Sigmoid colon (tissue), 4 donors: ENCODE data around the gene ELAC2.

Source experiments
- CTCF ChIP-seq, 4 experiments: fragments of 450-650 bp in 3 of 4; fragments of 200-600 bp in 1 of 4; IDR thresholded peaks; one replicate each; pipeline ENCODE4 v1.5.1; 2016 to 2019; ENCODE audit warnings: antibody characterized with exemption in 4 of 4, mild to moderate bottlenecking in 3 of 4, moderate library complexity in 2 of 4
- EP300 ChIP-seq, 4 donors: sonication (generic); formaldehyde crosslinking; IDR thresholded peaks; one replicate each; pipeline ENCODE4 v1.6.1; 2017; ENCODE audit warnings: antibody characterized with exemption in 4 of 4
- POLR2A ChIP-seq, 2 donors: fragments of 450-650 bp; IDR thresholded peaks; one replicate each; pipeline ENCODE4 v1.6.1; 2016; ENCODE audit warnings: antibody characterized with exemption in 2 of 2, mild to moderate bottlenecking in 2 of 2, moderate library complexity in 2 of 2

- TF ChIP-seq CTCF (IDR thresholded peaks at IDR 0.05), result no peak
- no peak for TF ChIP-seq EP300 (IDR thresholded peaks at IDR 0.05)
- TF ChIP-seq POLR2A (IDR thresholded peaks at IDR 0.05), result no peak
These were observed 53.7 kb downstream of the ELAC2 start for GRCh38 chr17:12964162-12964561.
